ENCODE results near the gene DOCK3.

The DOCK3 gene

DNA sequence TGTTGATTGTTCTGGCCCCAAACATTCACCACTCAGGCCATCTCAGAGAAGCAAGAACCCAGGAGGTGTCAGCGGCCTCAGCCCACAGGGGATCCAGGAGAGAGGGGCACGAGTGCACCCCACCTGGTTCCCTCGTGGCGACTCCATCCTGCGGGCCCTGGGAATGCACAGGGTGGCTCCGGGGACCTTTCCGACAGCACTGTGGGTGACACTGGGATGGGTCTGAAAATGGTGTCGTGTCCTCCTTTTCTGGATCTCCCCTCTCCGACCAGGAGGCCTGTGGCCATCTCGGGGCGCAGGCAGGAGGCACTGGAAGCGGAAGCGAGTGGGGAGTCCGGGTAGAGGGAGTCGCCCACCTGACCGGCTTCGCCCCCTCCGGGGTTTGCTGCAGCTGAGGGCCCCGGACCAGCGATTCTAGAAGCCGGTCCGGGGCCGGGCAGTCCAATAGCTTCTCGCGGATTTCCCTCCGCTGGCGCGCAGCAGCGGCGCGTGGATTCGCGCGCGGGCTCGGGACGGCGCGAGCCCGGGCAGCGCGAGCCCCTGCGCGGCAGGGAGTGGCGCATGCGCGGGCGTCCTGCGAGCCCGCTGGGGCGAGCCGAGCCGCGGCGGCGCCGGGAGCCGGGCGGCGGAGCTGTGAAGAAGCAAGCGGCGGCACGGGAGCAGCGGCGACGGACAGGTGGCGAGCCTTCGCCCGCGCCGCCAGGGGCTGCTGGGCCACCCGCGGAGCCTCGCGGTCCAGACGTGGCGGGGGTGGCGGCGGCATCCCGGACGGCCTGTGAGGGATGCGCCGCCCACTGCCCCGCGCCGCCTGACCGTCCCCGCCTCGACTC lies at the start of gene DOCK3:
Gene DOCK3, plus strand, starts transcription at position 579 of the 830 bp plus-strand sequence. CDS start 337 bp downstream, outside the sequence.
- Histone ChIP-seq H3K9ac (ENCODE audit: low read length) (peak within 1 kb of the TSS; percentile 76), H3K4me3 (ENCODE audit: low read depth, low read length) (peak within 1 kb of the TSS; percentile 68), H3K4me1 (ENCODE audit: control insufficient read depth, insufficient read depth, low read length) (peaks cover 27% of the 10 kb centered on the region), H3K36me3 (ENCODE audit: control insufficient read depth, insufficient read depth, low read length) (no peaks in the 10 kb centered on the region), H3K27ac (ENCODE audit: low read depth, low read length) (no peak within 1 kb of the TSS), H3K9me3 (ENCODE audit: control insufficient read depth, insufficient read depth, low read depth, low read length) (no peaks in the 10 kb centered on the region), H3K27me3 (ENCODE audit: control insufficient read depth, insufficient read depth, low read length) (peaks cover 42% of the 10 kb centered on the region)

- Histone ChIP-seq H3K27ac (ENCODE audit: low read depth, low read length) (0 out of 2 replicates have a peak overlapping the region, but pooled peaks have one; percentile 18), H3K27me3 (ENCODE audit: control insufficient read depth, insufficient read depth, low read length) (no peaks in the 10 kb centered on the region), H3K4me1 (ENCODE audit: control insufficient read depth, insufficient read depth, low read length) (peaks cover 47% of the 10 kb centered on the region), H3K36me3 (ENCODE audit: control insufficient read depth, insufficient read depth, low read length) (peaks cover 3% of the 10 kb centered on the region; the same call in 1 of the 2 replicates), H3K9ac (ENCODE audit: low read length) (peak overlapping the region; percentile 35), H3K9me3 (ENCODE audit: control insufficient read depth, insufficient read depth, low read depth, low read length) (no peaks in the 10 kb centered on the region), H3K4me3 (ENCODE audit: low read depth, low read length) (no peak overlapping the region)
Observed at GRCh38 chr3:50625231-50626182, 49.2 kb upstream of the DOCK3 start.

DNA sequence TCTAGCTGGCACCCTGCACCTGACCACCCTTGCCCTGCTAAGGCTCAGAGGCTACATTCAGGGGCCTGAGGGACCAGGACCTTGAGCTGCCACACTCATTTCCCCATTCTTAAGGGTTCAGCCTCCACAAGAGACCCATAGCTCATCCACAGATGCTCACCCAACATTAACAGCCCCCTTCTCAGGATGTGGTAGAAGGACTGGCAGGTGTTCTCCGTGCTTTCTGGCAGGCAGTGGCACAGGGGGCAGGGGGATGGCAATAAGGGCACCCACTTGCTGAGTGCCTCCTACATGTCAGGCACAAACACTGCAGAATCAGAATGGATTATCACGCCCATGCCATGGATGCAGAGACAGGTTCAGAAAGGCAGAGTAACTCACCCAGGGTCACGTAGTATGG lies 48.3 kb upstream of the DOCK3 start:
- Histone ChIP-seq H3K27ac (ENCODE audit: low read depth, low read length) (no peak overlapping the region), H3K36me3 (ENCODE audit: control insufficient read depth, insufficient read depth, low read length) (peaks cover 3% of the 10 kb centered on the region; the same call in 1 of the 2 replicates), H3K4me3 (ENCODE audit: low read depth, low read length) (no peak overlapping the region), H3K9ac (ENCODE audit: low read length) (no peak overlapping the region), H3K9me3 (ENCODE audit: control insufficient read depth, insufficient read depth, low read depth, low read length) (no peaks in the 10 kb centered on the region), H3K4me1 (ENCODE audit: control insufficient read depth, insufficient read depth, low read length) (peaks cover 47% of the 10 kb centered on the region), H3K27me3 (ENCODE audit: control insufficient read depth, insufficient read depth, low read length) (no peaks in the 10 kb centered on the region)

- Histone ChIP-seq H3K36me3 (ENCODE audit: control insufficient read depth, insufficient read depth, low read length) (peaks cover 2% of the 10 kb centered on the region; the same call in 1 of the 2 replicates), H3K27ac (ENCODE audit: low read depth, low read length) (no peak overlapping the region), H3K4me1 (ENCODE audit: control insufficient read depth, insufficient read depth, low read length) (peaks cover 47% of the 10 kb centered on the region), H3K27me3 (ENCODE audit: control insufficient read depth, insufficient read depth, low read length) (no peaks in the 10 kb centered on the region), H3K4me3 (ENCODE audit: low read depth, low read length) (no peak overlapping the region), H3K9ac (ENCODE audit: low read length) (no peak overlapping the region), H3K9me3 (ENCODE audit: control insufficient read depth, insufficient read depth, low read depth, low read length) (no peaks in the 10 kb centered on the region)
Observed at GRCh38 chr3:50627407-50628051, 47.2 kb upstream of the DOCK3 start.

- Histone ChIP-seq H3K27ac (ENCODE audit: low read depth, low read length) (no peak overlapping the region), H3K9me3 (ENCODE audit: control insufficient read depth, insufficient read depth, low read depth, low read length) (no peaks in the 10 kb centered on the region), H3K36me3 (ENCODE audit: control insufficient read depth, insufficient read depth, low read length) (no peaks in the 10 kb centered on the region), H3K27me3 (ENCODE audit: control insufficient read depth, insufficient read depth, low read length) (no peaks in the 10 kb centered on the region), H3K9ac (ENCODE audit: low read length) (no peak overlapping the region), H3K4me1 (ENCODE audit: control insufficient read depth, insufficient read depth, low read length) (peaks cover 40% of the 10 kb centered on the region), H3K4me3 (ENCODE audit: low read depth, low read length) (no peak overlapping the region)
Observed at GRCh38 chr3:50628601-50629000, 46.1 kb upstream of the DOCK3 start.

GRCh38 chr3:50630394-50630793 lies 44.3 kb upstream of the DOCK3 start:
- H3K27ac ChIP-seq (ENCODE audit: low read depth, low read length), result no peak overlapping the region
- no peak overlapping the region for H3K9ac ChIP-seq (ENCODE audit: low read length)
- H3K4me1 ChIP-seq (ENCODE audit: control insufficient read depth, insufficient read depth, low read length), result peaks cover 26% of the 10 kb centered on the region
- no peaks in the 10 kb centered on the region for H3K9me3 ChIP-seq (ENCODE audit: control insufficient read depth, insufficient read depth, low read depth, low read length)
- H3K27me3 ChIP-seq (ENCODE audit: control insufficient read depth, insufficient read depth, low read length), result no peaks in the 10 kb centered on the region
- no peak overlapping the region for H3K4me3 ChIP-seq (ENCODE audit: low read depth, low read length)
- H3K36me3 ChIP-seq (ENCODE audit: control insufficient read depth, insufficient read depth, low read length), result no peaks in the 10 kb centered on the region

DNA sequence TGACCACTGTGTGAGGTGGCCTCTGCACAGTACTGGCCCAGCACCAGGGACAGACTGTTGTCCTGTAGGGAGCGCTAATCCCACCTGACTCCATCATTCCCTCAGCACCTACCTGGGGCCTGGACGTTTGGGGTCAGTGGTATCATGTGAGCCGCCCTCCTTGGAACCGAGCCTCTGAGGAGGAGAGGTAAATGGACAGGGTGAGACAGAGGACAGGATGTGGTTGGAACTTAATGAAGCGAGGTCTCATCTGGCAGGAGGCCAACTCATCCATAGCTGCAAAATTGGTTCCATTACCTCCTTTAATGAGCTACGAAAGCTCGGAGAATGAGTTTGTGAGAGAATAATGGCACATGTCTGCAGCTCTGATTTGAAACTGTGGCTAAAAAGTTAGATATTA lies 43.9 kb upstream of the DOCK3 start:
- Histone ChIP-seq H3K9ac (ENCODE audit: low read length) (no peak overlapping the region), H3K27ac (ENCODE audit: low read depth, low read length) (no peak overlapping the region), H3K4me3 (ENCODE audit: low read depth, low read length) (no peak overlapping the region), H3K36me3 (ENCODE audit: control insufficient read depth, insufficient read depth, low read length) (no peaks in the 10 kb centered on the region), H3K27me3 (ENCODE audit: control insufficient read depth, insufficient read depth, low read length) (no peaks in the 10 kb centered on the region), H3K4me1 (ENCODE audit: control insufficient read depth, insufficient read depth, low read length) (peaks cover 21% of the 10 kb centered on the region), H3K9me3 (ENCODE audit: control insufficient read depth, insufficient read depth, low read depth, low read length) (no peaks in the 10 kb centered on the region)

- H3K4me1 ChIP-seq (ENCODE audit: control insufficient read depth, insufficient read depth, low read length), result peaks cover 21% of the 10 kb centered on the region
- H3K27ac ChIP-seq (ENCODE audit: low read depth, low read length), result no peak overlapping the region
- no peaks in the 10 kb centered on the region for H3K36me3 ChIP-seq (ENCODE audit: control insufficient read depth, insufficient read depth, low read length)
- no peaks in the 10 kb centered on the region for H3K9me3 ChIP-seq (ENCODE audit: control insufficient read depth, insufficient read depth, low read depth, low read length)
- H3K4me3 ChIP-seq (ENCODE audit: low read depth, low read length), result no peak overlapping the region
- H3K9ac ChIP-seq (ENCODE audit: low read length), result no peak overlapping the region
- no peaks in the 10 kb centered on the region for H3K27me3 ChIP-seq (ENCODE audit: control insufficient read depth, insufficient read depth, low read length)
Observed at GRCh38 chr3:50632450-50632849, 42.3 kb upstream of the DOCK3 start.

- no peak overlapping the region for H3K9ac ChIP-seq (ENCODE audit: low read length)
- H3K27ac ChIP-seq (ENCODE audit: low read depth, low read length), result no peak overlapping the region
- no peaks in the 10 kb centered on the region for H3K36me3 ChIP-seq (ENCODE audit: control insufficient read depth, insufficient read depth, low read length)
- no peaks in the 10 kb centered on the region for H3K27me3 ChIP-seq (ENCODE audit: control insufficient read depth, insufficient read depth, low read length)
- H3K4me1 ChIP-seq (ENCODE audit: control insufficient read depth, insufficient read depth, low read length), result peaks cover 19% of the 10 kb centered on the region
- H3K4me3 ChIP-seq (ENCODE audit: low read depth, low read length), result no peak overlapping the region
- no peaks in the 10 kb centered on the region for H3K9me3 ChIP-seq (ENCODE audit: control insufficient read depth, insufficient read depth, low read depth, low read length)
Observed at GRCh38 chr3:50633230-50633790, 41.4 kb upstream of the DOCK3 start.

GRCh38 chr3:50635066-50635465 lies 39.7 kb upstream of the DOCK3 start:
- Histone ChIP-seq H3K27me3 (ENCODE audit: control insufficient read depth, insufficient read depth, low read length) (no peaks in the 10 kb centered on the region), H3K9me3 (ENCODE audit: control insufficient read depth, insufficient read depth, low read depth, low read length) (no peaks in the 10 kb centered on the region), H3K4me3 (ENCODE audit: low read depth, low read length) (no peak overlapping the region), H3K27ac (ENCODE audit: low read depth, low read length) (no peak overlapping the region), H3K4me1 (ENCODE audit: control insufficient read depth, insufficient read depth, low read length) (peaks cover 18% of the 10 kb centered on the region), H3K9ac (ENCODE audit: low read length) (no peak overlapping the region), H3K36me3 (ENCODE audit: control insufficient read depth, insufficient read depth, low read length) (no peaks in the 10 kb centered on the region)
